HEK293 (cell line): ENCODE measurements around the gene MCUR1.

Experiments used
- BCL6B ChIP-seq: fragments of 450-650 bp; formaldehyde crosslinking; IDR thresholded peaks from 2 replicates; pipeline ENCODE4 v1.5.1; 2017; ENCODE audit warnings: missing biosample characterization, missing genetic modification characterization
- MEIS1 ChIP-seq: sonication (generic); formaldehyde crosslinking; IDR thresholded peaks from 2 replicates; pipeline ENCODE4 v1.8.1; 2022; ENCODE audit warnings: missing genetic modification reagents, mild to moderate bottlenecking, borderline replicate concordance
- SETDB1 ChIP-seq: IDR thresholded peaks from one replicate; pipeline ENCODE4 v1.6.1; 2017; ENCODE audit warnings: mild to moderate bottlenecking, low read length, moderate library complexity, mixed read lengths; ENCODE audit not compliant: insufficient read length
- ZNF214 ChIP-seq: fragments of 450-650 bp; formaldehyde crosslinking; IDR thresholded peaks from 2 replicates; pipeline ENCODE4 v1.5.1; 2017; ENCODE audit warnings: missing biosample characterization, mild to moderate bottlenecking, missing genetic modification characterization, borderline replicate concordance
- ZNF335 ChIP-seq: fragments of 450-650 bp; formaldehyde crosslinking; conservative IDR thresholded peaks from 2 replicates; pipeline ENCODE4 v1.5.1; 2016; ENCODE audit warnings: missing biosample characterization, missing genetic modification characterization
- ZNF449 ChIP-seq: fragments of 450-650 bp; formaldehyde crosslinking; IDR thresholded peaks from 2 replicates; pipeline ENCODE4 v1.5.1; 2017; ENCODE audit warnings: missing biosample characterization, mild to moderate bottlenecking, missing genetic modification characterization, moderate library complexity
- ZNF548 ChIP-seq: fragments of 450-650 bp; formaldehyde crosslinking; IDR thresholded peaks from 2 replicates; pipeline ENCODE4 v1.5.1; 2016; ENCODE audit warnings: missing biosample characterization, missing genetic modification characterization
- ZNF830 ChIP-seq: fragments of 450-650 bp; IDR thresholded peaks from 2 replicates; pipeline ENCODE4 v1.5.0; 2018; ENCODE audit warnings: missing biosample characterization, missing genetic modification characterization, low read depth, mild to moderate bottlenecking, moderate library complexity
- TF ChIP-seq, protein P1 (sequence below): fragments of 450-650 bp; formaldehyde crosslinking; IDR thresholded peaks from 2 replicates; pipeline ENCODE4 v1.5.1; 2016; ENCODE audit warnings: missing biosample characterization, missing genetic modification characterization, borderline replicate concordance
- TF ChIP-seq, protein P2 (sequence below): fragments of 450-650 bp; formaldehyde crosslinking; IDR thresholded peaks from 2 replicates; pipeline ENCODE4 v1.5.1; 2016; ENCODE audit warnings: missing biosample characterization, missing genetic modification characterization
- TF ChIP-seq, protein P3 (sequence below): sonication (generic); formaldehyde crosslinking; IDR thresholded peaks from 2 replicates; pipeline ENCODE4 v1.8.1; 2022; ENCODE audit warnings: mild to moderate bottlenecking, moderate library complexity, missing genetic modification reagents
- TF ChIP-seq, protein P4 (sequence below): fragments of 450-650 bp; formaldehyde crosslinking; conservative IDR thresholded peaks from 2 replicates; pipeline ENCODE4 v1.5.1; 2016; ENCODE audit warnings: low read depth, missing biosample characterization, missing genetic modification characterization

- TF ChIP-seq ZNF335 (tag by site-specific recombination) (no peak), ZNF214 (tag by site-specific recombination) (no peak), BCL6B (tag by site-specific recombination) (no peak), MEIS1 (no peak), ZNF830 (tag by site-specific recombination) (no peak), SETDB1 (no peak), ZNF449 (tag by site-specific recombination) (no peak), ZNF548 (tag by site-specific recombination) (no peak)
- TF ChIP-seq, protein P1, sequence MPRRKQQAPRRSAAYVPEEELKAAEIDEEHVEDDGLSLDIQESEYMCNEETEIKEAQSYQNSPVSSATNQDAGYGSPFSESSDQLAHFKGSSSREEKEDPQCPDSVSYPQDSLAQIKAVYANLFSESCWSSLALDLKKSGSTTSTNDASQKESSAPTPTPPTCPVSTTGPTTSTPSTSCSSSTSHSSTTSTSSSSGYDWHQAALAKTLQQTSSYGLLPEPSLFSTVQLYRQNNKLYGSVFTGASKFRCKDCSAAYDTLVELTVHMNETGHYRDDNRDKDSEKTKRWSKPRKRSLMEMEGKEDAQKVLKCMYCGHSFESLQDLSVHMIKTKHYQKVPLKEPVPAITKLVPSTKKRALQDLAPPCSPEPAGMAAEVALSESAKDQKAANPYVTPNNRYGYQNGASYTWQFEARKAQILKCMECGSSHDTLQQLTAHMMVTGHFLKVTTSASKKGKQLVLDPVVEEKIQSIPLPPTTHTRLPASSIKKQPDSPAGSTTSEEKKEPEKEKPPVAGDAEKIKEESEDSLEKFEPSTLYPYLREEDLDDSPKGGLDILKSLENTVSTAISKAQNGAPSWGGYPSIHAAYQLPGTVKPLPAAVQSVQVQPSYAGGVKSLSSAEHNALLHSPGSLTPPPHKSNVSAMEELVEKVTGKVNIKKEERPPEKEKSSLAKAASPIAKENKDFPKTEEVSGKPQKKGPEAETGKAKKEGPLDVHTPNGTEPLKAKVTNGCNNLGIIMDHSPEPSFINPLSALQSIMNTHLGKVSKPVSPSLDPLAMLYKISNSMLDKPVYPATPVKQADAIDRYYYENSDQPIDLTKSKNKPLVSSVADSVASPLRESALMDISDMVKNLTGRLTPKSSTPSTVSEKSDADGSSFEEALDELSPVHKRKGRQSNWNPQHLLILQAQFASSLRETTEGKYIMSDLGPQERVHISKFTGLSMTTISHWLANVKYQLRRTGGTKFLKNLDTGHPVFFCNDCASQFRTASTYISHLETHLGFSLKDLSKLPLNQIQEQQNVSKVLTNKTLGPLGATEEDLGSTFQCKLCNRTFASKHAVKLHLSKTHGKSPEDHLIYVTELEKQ (tag by site-specific recombination) = no peak
- TF ChIP-seq, protein P2, sequence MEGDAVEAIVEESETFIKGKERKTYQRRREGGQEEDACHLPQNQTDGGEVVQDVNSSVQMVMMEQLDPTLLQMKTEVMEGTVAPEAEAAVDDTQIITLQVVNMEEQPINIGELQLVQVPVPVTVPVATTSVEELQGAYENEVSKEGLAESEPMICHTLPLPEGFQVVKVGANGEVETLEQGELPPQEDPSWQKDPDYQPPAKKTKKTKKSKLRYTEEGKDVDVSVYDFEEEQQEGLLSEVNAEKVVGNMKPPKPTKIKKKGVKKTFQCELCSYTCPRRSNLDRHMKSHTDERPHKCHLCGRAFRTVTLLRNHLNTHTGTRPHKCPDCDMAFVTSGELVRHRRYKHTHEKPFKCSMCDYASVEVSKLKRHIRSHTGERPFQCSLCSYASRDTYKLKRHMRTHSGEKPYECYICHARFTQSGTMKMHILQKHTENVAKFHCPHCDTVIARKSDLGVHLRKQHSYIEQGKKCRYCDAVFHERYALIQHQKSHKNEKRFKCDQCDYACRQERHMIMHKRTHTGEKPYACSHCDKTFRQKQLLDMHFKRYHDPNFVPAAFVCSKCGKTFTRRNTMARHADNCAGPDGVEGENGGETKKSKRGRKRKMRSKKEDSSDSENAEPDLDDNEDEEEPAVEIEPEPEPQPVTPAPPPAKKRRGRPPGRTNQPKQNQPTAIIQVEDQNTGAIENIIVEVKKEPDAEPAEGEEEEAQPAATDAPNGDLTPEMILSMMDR = no peak
- TF ChIP-seq, protein P3, sequence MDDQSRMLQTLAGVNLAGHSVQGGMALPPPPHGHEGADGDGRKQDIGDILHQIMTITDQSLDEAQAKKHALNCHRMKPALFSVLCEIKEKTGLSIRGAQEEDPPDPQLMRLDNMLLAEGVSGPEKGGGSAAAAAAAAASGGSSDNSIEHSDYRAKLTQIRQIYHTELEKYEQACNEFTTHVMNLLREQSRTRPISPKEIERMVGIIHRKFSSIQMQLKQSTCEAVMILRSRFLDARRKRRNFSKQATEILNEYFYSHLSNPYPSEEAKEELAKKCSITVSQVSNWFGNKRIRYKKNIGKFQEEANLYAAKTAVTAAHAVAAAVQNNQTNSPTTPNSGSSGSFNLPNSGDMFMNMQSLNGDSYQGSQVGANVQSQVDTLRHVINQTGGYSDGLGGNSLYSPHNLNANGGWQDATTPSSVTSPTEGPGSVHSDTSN (CRISPR knock-in tag) = no peak
- TF ChIP-seq, protein P4, sequence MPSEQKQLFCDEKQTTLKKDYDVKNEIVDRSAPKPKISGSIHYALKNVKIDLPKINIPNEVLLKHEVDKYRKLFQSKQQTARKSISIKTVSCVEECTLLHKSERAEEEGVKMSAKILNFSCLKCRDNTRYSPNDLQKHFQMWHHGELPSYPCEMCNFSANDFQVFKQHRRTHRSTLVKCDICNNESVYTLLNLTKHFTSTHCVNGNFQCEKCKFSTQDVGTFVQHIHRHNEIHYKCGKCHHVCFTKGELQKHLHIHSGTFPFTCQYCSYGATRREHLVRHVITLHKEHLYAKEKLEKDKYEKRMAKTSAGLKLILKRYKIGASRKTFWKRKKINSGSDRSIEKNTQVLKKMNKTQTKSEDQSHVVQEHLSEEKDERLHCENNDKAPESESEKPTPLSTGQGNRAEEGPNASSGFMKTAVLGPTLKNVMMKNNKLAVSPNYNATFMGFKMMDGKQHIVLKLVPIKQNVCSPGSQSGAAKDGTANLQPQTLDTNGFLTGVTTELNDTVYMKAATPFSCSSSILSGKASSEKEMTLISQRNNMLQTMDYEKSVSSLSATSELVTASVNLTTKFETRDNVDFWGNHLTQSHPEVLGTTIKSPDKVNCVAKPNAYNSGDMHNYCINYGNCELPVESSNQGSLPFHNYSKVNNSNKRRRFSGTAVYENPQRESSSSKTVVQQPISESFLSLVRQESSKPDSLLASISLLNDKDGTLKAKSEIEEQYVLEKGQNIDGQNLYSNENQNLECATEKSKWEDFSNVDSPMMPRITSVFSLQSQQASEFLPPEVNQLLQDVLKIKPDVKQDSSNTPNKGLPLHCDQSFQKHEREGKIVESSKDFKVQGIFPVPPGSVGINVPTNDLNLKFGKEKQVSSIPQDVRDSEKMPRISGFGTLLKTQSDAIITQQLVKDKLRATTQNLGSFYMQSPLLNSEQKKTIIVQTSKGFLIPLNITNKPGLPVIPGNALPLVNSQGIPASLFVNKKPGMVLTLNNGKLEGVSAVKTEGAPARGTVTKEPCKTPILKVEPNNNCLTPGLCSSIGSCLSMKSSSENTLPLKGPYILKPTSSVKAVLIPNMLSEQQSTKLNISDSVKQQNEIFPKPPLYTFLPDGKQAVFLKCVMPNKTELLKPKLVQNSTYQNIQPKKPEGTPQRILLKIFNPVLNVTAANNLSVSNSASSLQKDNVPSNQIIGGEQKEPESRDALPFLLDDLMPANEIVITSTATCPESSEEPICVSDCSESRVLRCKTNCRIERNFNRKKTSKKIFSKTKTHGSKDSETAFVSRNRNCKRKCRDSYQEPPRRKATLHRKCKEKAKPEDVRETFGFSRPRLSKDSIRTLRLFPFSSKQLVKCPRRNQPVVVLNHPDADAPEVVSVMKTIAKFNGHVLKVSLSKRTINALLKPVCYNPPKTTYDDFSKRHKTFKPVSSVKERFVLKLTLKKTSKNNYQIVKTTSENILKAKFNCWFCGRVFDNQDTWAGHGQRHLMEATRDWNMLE (tag by site-specific recombination) = no peak
Measured at GRCh38 chr6:13762611-13763441, 51.5 kb downstream of the MCUR1 start.
